Measurements from ENCODE around the gene ITGB2.

The ITGB2 gene

GRCh38 chr21:44957901-44958451 lies 37.3 kb upstream of the ITGB2 start:
- TF ChIP-seq, protein P1, sequence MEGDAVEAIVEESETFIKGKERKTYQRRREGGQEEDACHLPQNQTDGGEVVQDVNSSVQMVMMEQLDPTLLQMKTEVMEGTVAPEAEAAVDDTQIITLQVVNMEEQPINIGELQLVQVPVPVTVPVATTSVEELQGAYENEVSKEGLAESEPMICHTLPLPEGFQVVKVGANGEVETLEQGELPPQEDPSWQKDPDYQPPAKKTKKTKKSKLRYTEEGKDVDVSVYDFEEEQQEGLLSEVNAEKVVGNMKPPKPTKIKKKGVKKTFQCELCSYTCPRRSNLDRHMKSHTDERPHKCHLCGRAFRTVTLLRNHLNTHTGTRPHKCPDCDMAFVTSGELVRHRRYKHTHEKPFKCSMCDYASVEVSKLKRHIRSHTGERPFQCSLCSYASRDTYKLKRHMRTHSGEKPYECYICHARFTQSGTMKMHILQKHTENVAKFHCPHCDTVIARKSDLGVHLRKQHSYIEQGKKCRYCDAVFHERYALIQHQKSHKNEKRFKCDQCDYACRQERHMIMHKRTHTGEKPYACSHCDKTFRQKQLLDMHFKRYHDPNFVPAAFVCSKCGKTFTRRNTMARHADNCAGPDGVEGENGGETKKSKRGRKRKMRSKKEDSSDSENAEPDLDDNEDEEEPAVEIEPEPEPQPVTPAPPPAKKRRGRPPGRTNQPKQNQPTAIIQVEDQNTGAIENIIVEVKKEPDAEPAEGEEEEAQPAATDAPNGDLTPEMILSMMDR (conservative IDR thresholded peaks at IDR 0.05; ENCODE audit: low read depth, low read length), result no peak
- no peak overlapping the region for H3K4me3 ChIP-seq (ENCODE audit: low read depth, low read length)
- DNase-seq (ENCODE audit: low read depth), result no peak

DNA sequence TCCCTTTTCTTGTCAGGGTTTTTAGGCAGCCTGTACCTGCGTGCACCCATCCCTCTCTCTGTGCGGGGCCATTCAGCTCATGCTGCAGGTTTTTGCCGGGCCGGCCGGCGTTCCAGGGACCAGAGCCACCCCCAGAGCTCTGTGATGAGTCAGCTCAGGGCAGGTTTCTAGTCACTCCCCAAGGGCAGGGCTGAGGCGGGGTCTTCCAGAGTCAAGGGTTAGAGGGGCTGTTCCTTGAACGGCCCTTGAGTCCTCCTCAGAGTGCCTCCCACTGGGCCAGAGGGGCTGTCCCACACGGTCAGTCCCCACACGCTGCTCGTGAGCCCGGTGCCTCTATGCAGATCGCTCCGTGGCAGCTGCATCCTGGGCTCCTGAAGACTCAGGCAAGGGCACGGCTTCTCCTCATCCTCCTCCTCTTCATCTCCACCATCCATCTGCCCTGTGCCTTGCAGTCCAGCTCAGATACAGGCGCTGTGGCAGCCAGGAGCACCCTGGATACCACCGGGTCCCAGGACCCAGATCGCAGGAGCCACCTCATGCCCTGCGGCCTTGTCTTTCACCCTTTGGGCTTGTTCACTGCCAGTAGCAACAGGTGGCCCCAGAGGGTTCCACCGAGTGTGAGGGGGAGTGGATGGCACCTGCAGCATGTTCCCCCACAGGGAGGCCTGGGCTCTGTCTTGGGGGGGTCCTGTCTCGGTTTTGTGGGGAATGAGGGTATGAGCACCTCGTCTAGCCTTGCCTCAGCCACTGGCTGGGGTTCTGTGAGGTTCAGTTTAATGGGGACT lies 36.5 kb upstream of the ITGB2 start:
- no peak overlapping the region for H3K4me3 ChIP-seq (ENCODE audit: low read depth, low read length)
- TF ChIP-seq, protein P1 (conservative IDR thresholded peaks at IDR 0.05; ENCODE audit: low read depth, low read length), result no peak
- no peak for DNase-seq (ENCODE audit: low read depth)

- no peak for DNase-seq (ENCODE audit: low read depth)
- no peak overlapping the region for H3K4me3 ChIP-seq (ENCODE audit: low read depth, low read length)
- TF ChIP-seq, protein P1 (conservative IDR thresholded peaks at IDR 0.05; ENCODE audit: low read depth, low read length), result no peak
Measured at GRCh38 chr21:44956356-44957046, 35.8 kb upstream of the ITGB2 start.

DNA sequence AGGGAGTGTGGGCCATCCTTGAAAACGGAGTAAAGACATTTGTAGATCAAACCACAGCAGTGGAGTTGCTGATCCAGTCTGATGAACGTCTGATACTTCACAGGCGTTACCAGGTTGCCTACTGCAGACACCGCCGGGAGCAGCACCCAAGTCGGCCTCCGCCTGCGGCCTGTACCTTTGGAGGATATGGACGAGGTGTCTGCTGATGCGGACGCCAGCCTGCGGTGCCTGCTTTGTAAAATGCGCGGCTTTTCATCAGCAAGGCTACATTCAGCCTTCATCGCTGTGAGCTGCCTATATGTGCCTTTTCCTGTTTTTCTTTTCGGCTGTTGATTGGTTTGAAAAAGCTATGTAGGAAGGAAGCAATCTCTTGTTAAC lies 35.1 kb upstream of the ITGB2 start:
- DNase-seq (ENCODE audit: low read depth), result no peak
- TF ChIP-seq, protein P1 (conservative IDR thresholded peaks at IDR 0.05; ENCODE audit: low read depth, low read length), result no peak
- no peak overlapping the region for H3K4me3 ChIP-seq (ENCODE audit: low read depth, low read length)

DNA sequence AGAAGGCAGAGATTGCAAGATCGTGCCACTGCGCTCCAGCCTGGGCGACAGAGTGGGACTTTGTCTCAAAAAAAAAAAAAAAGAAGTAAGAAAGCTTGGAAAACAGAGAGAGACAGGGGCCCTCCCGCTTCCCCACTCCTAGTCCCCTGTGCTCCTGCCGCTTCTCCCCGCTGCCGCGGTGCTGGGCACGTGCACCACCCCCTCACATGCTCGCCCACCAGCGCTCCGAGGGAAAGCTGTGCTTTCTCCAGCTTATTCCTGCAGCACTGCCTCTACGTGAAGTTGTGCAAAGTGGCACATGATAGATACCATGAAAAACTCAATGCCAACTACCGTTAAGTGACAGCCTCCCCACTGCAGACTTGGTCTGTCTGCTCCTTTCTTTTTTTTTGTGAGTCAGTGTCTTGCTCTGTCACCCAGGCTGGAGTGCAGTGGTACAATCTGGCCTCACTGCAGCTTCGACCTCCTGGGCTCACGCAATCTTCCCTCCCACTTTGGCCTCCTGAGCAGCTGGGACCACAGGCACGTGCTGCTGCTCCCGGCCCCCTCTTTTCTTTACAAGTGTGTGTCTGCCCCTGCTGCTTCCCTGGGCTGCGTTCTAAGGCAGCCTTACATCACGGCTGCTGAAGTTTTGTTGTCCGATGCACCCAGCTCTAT lies 34.6 kb upstream of the ITGB2 start:
- no peak overlapping the region for H3K4me3 ChIP-seq (ENCODE audit: low read depth, low read length)
- TF ChIP-seq, protein P1 (conservative IDR thresholded peaks at IDR 0.05; ENCODE audit: low read depth, low read length), result no peak
- DNase-seq (ENCODE audit: low read depth), result peak; percentile 55

- no peak for DNase-seq (ENCODE audit: low read depth)
- TF ChIP-seq, protein P1 (conservative IDR thresholded peaks at IDR 0.05; ENCODE audit: low read depth, low read length), result no peak
- H3K4me3 ChIP-seq (ENCODE audit: low read depth, low read length), result no peak overlapping the region
Measured at GRCh38 chr21:44954281-44954771, 33.6 kb upstream of the ITGB2 start.
